SKM-1 (cell line): ENCODE results near the gene ASB16.
"Not testable (repeated sequence)": the region's sequence is repeated elsewhere in the genome, so short reads cannot be mapped to it uniquely, and the experiment has no call there.

ENCODE experiments used
- DNase-seq: peaks from one replicate; lab custom pipeline; 2025; ENCODE audit not compliant: unreplicated experiment; lab: John Stamatoyannopoulos, UW

Gene ASB16

GRCh38 chr17:44147812-44148211, 22.7 kb upstream of the ASB16 start:
- no peak for DNase-seq

- not testable (repeated sequence) for DNase-seq
Measured at GRCh38 chr17:44149066-44149465, 21.4 kb upstream of the ASB16 start.

- DNase-seq = no peak
Measured at GRCh38 chr17:44149750-44150329, 20.7 kb upstream of the ASB16 start.

- no peak for DNase-seq
Measured at GRCh38 chr17:44152875-44153274, 17.6 kb upstream of the ASB16 start.

GRCh38 chr17:44155488-44155887, 15.0 kb upstream of the ASB16 start:
- DNase-seq = no peak

- no peak for DNase-seq
Measured at GRCh38 chr17:44159519-44160210, 10.8 kb upstream of the ASB16 start.

GRCh38 chr17:44164476-44164875, 6.0 kb upstream of the ASB16 start:
- no peak for DNase-seq

- no peak for DNase-seq
Measured at GRCh38 chr17:44167181-44167861, 3.2 kb upstream of the ASB16 start.

- no peak for DNase-seq
Measured at GRCh38 chr17:44170135-44170498, 387 bp upstream of the ASB16 start.

- DNase-seq = no peak
Measured at GRCh38 chr17:44171931-44172455, 1.5 kb downstream of the ASB16 start.

- no peak for DNase-seq
Measured at GRCh38 chr17:44174427-44174826, 3.9 kb downstream of the ASB16 start.

GRCh38 chr17:44176257-44176656, 5.8 kb downstream of the ASB16 start:
- no peak for DNase-seq

- DNase-seq = no peak
Measured at GRCh38 chr17:44176671-44177501, 6.4 kb downstream of the ASB16 start.

- DNase-seq = no peak
Measured at GRCh38 chr17:44177640-44178039, 7.1 kb downstream of the ASB16 start.

- no peak for DNase-seq
Measured at GRCh38 chr17:44178133-44178532, 7.6 kb downstream of the ASB16 start.

GRCh38 chr17:44183024-44183423, 12.5 kb downstream of the ASB16 start:
- no peak for DNase-seq

- no peak for DNase-seq
Measured at GRCh38 chr17:44184212-44184810, 13.8 kb downstream of the ASB16 start.

- peak; percentile 99 for DNase-seq
Measured at GRCh38 chr17:44186307-44187130, 16.0 kb downstream of the ASB16 start, which contains the start of gene TMUB2. Gene TMUB2 (plus strand): TSS chr17:44186972. CDS start chr17:44187709, 737 bp downstream.

- DNase-seq = no peak
Measured at GRCh38 chr17:44187131-44187899, 16.8 kb downstream of the ASB16 start.
